ENCODE measurements around the gene SNUPN. TPM values are rescaled to one million over a fixed set of nuclear protein-coding genes. Genes with fewer than 3 reads are reported as not detected.

Gene SNUPN
- total and polyA plus RNA-seq, 10 of the 15 experiments (the other 5 are each of a cell fraction or from before 2014, with no cell fraction given), result 19.0 to 50.3 (median 32.5) TPM

DNA sequence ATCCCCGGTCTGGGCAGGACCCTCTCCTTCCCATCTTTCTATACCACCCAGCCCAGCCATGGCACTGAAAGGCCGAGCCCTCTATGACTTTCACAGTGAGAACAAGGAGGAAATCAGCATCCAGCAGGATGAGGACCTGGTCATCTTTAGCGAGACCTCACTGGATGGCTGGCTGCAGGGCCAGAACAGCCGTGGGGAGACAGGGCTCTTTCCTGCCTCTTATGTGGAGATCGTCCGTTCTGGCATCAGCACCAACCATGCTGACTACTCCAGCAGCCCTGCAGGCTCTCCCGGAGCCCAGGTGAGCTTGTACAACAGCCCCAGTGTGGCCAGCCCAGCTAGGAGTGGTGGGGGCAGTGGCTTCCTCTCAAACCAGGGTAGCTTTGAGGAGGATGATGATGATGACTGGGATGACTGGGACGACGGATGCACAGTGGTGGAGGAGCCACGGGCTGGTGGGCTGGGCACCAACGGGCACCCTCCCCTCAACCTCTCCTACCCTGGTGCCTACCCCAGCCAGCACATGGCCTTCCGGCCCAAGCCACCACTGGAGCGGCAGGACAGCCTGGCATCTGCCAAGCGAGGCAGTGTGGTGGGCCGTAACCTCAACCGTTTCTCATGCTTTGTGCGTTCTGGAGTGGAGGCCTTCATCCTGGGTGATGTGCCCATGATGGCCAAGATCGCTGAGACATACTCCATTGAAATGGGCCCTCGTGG lies 23.7 kb upstream of the SNUPN start:
- ChIA-PET CTCF (interaction anchor here (0.7 to 2.8 kb wide), 3 partner anchors 9 to 153 kb away, joined by 5 to 20 read pairs (median 5); partner anchors contain the start of gene IMP3), POLR2A (no interaction called here), SMC1A (ENCODE audit: uncharacterized antibody, unreplicated experiment) (no interaction called here), RAD21 (ENCODE audit: unreplicated experiment) (no interaction called here)
- Histone ChIP-seq H3K4me3 (no peak overlapping the region), H3K27ac (ENCODE audit: control insufficient read depth, insufficient read depth) (no peak overlapping the region), H3K79me2 (ENCODE audit: control insufficient read depth, insufficient read depth, low read length) (no peaks in the 10 kb centered on the region), H3K4me1 (ENCODE audit: control insufficient read depth, insufficient read depth, low read length) (0 out of 2 replicates have a peak, but pooled peaks cover 2% of the 10 kb centered on the region), H3K27me3 (replicated peaks in 1 of 2; ENCODE audit: control insufficient read depth in 2 of 2, insufficient read depth in 2 of 2, low read length in 1 of 2) (peaks cover 0 to 2% of the 10 kb centered on the region in 2 experiments; a peak in 2 of 4 replicates), H3K9me3 (replicated peaks; ENCODE audit: control insufficient read depth, insufficient read depth, low read length) (no peaks in the 10 kb centered on the region), H3K36me3 (ENCODE audit: control insufficient read depth in 2 of 2, insufficient read depth in 2 of 2, low read length in 1 of 2) (no peaks in the 10 kb centered on the region), H4K20me1 (ENCODE audit: control insufficient read depth, insufficient read depth) (no peaks in the 10 kb centered on the region), H3K4me2 (ENCODE audit: control insufficient read depth, insufficient read depth) (no peak overlapping the region), H3K9ac (ENCODE audit: control insufficient read depth, insufficient read depth, low read length) (no peak overlapping the region), H2AFZ (ENCODE audit: control insufficient read depth, low read depth, low read length) (no peak overlapping the region)
- TF ChIP-seq, protein P1, sequence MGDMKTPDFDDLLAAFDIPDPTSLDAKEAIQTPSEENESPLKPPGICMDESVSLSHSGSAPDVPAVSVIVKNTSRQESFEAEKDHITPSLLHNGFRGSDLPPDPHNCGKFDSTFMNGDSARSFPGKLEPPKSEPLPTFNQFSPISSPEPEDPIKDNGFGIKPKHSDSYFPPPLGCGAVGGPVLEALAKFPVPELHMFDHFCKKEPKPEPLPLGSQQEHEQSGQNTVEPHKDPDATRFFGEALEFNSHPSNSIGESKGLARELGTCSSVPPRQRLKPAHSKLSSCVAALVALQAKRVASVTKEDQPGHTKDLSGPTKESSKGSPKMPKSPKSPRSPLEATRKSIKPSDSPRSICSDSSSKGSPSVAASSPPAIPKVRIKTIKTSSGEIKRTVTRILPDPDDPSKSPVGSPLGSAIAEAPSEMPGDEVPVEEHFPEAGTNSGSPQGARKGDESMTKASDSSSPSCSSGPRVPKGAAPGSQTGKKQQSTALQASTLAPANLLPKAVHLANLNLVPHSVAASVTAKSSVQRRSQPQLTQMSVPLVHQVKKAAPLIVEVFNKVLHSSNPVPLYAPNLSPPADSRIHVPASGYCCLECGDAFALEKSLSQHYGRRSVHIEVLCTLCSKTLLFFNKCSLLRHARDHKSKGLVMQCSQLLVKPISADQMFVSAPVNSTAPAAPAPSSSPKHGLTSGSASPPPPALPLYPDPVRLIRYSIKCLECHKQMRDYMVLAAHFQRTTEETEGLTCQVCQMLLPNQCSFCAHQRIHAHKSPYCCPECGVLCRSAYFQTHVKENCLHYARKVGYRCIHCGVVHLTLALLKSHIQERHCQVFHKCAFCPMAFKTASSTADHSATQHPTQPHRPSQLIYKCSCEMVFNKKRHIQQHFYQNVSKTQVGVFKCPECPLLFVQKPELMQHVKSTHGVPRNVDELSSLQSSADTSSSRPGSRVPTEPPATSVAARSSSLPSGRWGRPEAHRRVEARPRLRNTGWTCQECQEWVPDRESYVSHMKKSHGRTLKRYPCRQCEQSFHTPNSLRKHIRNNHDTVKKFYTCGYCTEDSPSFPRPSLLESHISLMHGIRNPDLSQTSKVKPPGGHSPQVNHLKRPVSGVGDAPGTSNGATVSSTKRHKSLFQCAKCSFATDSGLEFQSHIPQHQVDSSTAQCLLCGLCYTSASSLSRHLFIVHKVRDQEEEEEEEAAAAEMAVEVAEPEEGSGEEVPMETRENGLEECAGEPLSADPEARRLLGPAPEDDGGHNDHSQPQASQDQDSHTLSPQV (IDR thresholded peaks at IDR 0.05), result no peak
- TF ChIP-seq NBN (IDR thresholded peaks at IDR 0.05) (no peak), SMC3 (IDR thresholded peaks at IDR 0.05; ENCODE audit: borderline replicate concordance, low read length) (no peak), STAT1 (conservative IDR thresholded peaks at IDR 0.05) (no peak), TCF12 (IDR thresholded peaks at IDR 0.05; ENCODE audit: low read depth, low read length) (no peak), RAD21 (IDR thresholded peaks at IDR 0.05; ENCODE audit: insufficient read depth, low read depth, low read length) (no peak), CHD1 (IDR thresholded peaks at IDR 0.05; ENCODE audit: low read depth, low read length) (no peak), RELA (IDR thresholded peaks at IDR 0.05; ENCODE audit: borderline replicate concordance, partially characterized antibody) (no peak), SREBF2 (IDR thresholded peaks at IDR 0.05; ENCODE audit: low read length) (no peak), ESRRA (IDR thresholded peaks at IDR 0.05; ENCODE audit: low read length) (no peak)
- TF ChIP-seq, protein P2, sequence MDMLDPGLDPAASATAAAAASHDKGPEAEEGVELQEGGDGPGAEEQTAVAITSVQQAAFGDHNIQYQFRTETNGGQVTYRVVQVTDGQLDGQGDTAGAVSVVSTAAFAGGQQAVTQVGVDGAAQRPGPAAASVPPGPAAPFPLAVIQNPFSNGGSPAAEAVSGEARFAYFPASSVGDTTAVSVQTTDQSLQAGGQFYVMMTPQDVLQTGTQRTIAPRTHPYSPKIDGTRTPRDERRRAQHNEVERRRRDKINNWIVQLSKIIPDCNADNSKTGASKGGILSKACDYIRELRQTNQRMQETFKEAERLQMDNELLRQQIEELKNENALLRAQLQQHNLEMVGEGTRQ (IDR thresholded peaks at IDR 0.05; ENCODE audit: borderline replicate concordance, low read depth, low read length), result no peak
- intact Hi-C loops (cut with micrococcal nuclease; ENCODE audit: unreplicated experiment), result loop anchor here (10.0 kb wide), 1 partner anchor 714 kb away; the partner anchor contains the start of gene COX5A
- 82% methylated on average over 19 of the region's 19 CpGs for WGBS (ENCODE audit: insufficient coverage, insufficient replicate concordance, low lambda C conversion rate, missing lambda C conversion rate)
- DNase-seq (ENCODE audit: low read depth, low spot score) (no peak), ATAC-seq (no peak), FAIRE-seq (no peak)
- in situ Hi-C loops (cut with MboI), result no loop called here
- no TSS peak for BruUV-seq (replicated peaks)
